HEK293T (cell line): ENCODE data around the gene MRGPRF.

Experiments
- CTCF ChIA-PET: fragments of 350-600 bp; formaldehyde crosslinking; extraction: SDS; loops from one replicate; lab custom pipeline; 2021; ENCODE audit warnings: antibody characterized with exemption, inconsistent platforms; lab: Yijun Ruan, JAX
- POLR2A ChIA-PET: fragments of 350-600 bp; formaldehyde crosslinking; extraction: SDS; loops from one replicate; lab custom pipeline; 2020; ENCODE audit warnings: antibody characterized with exemption, inconsistent platforms; lab: Yijun Ruan, JAX
- DNase-seq: peaks from one replicate; pipeline ENCODE4 v3.0.0; 2012; ENCODE audit warnings: mixed read lengths; ENCODE audit errors: extremely low spot score
- ARNT ChIP-seq: fragments of 450-650 bp; IDR thresholded peaks from 2 replicates; pipeline ENCODE4 v1.6.1; 2017; ENCODE audit warnings: mild to moderate bottlenecking
- BHLHE40 ChIP-seq: fragments of 450-650 bp; IDR thresholded peaks from 2 replicates; pipeline ENCODE4 v1.6.1; 2016; ENCODE audit warnings: mild to moderate bottlenecking, moderate library complexity, borderline replicate concordance
- CTBP1 ChIP-seq: fragments of 450-650 bp; IDR thresholded peaks from 2 replicates; pipeline ENCODE4 v1.6.1; 2016; ENCODE audit warnings: borderline replicate concordance
- ELF4 ChIP-seq: fragments of 450-650 bp; IDR thresholded peaks from 2 replicates; pipeline ENCODE4 v1.6.1; 2017; ENCODE audit warnings: antibody characterized with exemption
- FOXA1 ChIP-seq: fragments of 450-650 bp; IDR thresholded peaks from 2 replicates; pipeline ENCODE4 v1.6.1; 2016; ENCODE audit warnings: mild to moderate bottlenecking
- FOXK2 ChIP-seq: fragments of 450-650 bp; IDR thresholded peaks from 2 replicates; pipeline ENCODE4 v1.6.1; 2016; ENCODE audit warnings: mild to moderate bottlenecking
- FOXM1 ChIP-seq: fragments of 450-650 bp; IDR thresholded peaks from 2 replicates; pipeline ENCODE4 v1.6.1; 2017; ENCODE audit warnings: mild to moderate bottlenecking, borderline replicate concordance
- HDGF ChIP-seq: fragments of 450-650 bp; IDR thresholded peaks from 2 replicates; pipeline ENCODE4 v1.6.1; 2017; ENCODE audit warnings: antibody characterized with exemption, borderline replicate concordance
- L3MBTL2 ChIP-seq: fragments of 450-650 bp; conservative IDR thresholded peaks from 2 replicates; pipeline ENCODE4 v1.6.1; 2016; ENCODE audit warnings: mild to moderate bottlenecking
- LEF1 ChIP-seq: fragments of 450-650 bp; IDR thresholded peaks from 2 replicates; pipeline ENCODE4 v1.6.1; 2017; ENCODE audit warnings: mild to moderate bottlenecking, borderline replicate concordance
- NFRKB ChIP-seq: fragments of 450-650 bp; IDR thresholded peaks from 2 replicates; pipeline ENCODE4 v1.6.1; 2016; ENCODE audit warnings: mild to moderate bottlenecking, moderate library complexity
- PKNOX1 ChIP-seq: fragments of 450-650 bp; IDR thresholded peaks from 2 replicates; pipeline ENCODE4 v1.6.1; 2016
- SP1 ChIP-seq: fragments of 450-650 bp; IDR thresholded peaks from 2 replicates; pipeline ENCODE4 v1.6.1; 2017
- SUZ12 ChIP-seq: fragments of 450-650 bp; IDR thresholded peaks from 2 replicates; pipeline ENCODE4 v1.6.1; 2016; ENCODE audit warnings: mild to moderate bottlenecking
- TARDBP ChIP-seq: fragments of 450-650 bp; IDR thresholded peaks from 2 replicates; pipeline ENCODE4 v1.6.1; 2016
- ZNF384 ChIP-seq: fragments of 450-650 bp; IDR thresholded peaks from 2 replicates; pipeline ENCODE4 v1.6.1; 2016

MRGPRF gene

DNA sequence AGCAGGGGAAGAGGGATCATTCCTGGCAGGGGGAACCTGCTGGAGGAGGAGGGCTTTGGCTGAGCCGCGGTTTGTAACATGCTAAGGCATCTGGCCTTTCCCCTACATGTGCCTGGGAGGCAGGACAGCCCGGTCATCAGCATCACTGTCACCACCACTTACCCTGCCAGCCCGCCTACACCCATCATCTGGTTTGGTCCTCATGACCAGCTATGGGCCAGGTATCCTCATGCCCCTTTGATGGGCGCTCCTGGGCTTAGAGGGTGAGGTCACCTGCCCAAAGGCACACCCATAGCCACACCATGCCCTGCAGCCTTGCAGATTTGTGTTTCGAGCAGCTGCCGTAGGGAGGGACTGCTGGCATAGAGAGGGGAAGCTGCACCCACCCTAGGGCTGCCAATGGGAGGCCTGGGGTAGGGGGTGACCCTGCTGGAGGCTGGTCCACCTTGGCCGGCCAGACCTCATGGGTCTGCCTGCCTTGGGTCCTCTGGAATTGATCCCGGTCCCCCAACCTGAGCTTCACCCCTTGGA lies 2.6 kb downstream of the MRGPRF start:
- no peak for DNase-seq
- no peak for TF ChIP-seq FOXM1
- TF ChIP-seq HDGF = no peak
- TF ChIP-seq NFRKB = no peak
- no peak for TF ChIP-seq SUZ12
- TF ChIP-seq LEF1 = no peak
- TF ChIP-seq FOXA1 = no peak
- TF ChIP-seq FOXK2 = no peak
- no peak for TF ChIP-seq ARNT
- no peak for TF ChIP-seq ZNF384
- TF ChIP-seq ELF4 = no peak
- TF ChIP-seq SP1 = no peak
- no peak for TF ChIP-seq CTBP1
- TF ChIP-seq PKNOX1 = no peak
- CTCF ChIA-PET = no interaction called here
- POLR2A ChIA-PET = no interaction called here

DNA sequence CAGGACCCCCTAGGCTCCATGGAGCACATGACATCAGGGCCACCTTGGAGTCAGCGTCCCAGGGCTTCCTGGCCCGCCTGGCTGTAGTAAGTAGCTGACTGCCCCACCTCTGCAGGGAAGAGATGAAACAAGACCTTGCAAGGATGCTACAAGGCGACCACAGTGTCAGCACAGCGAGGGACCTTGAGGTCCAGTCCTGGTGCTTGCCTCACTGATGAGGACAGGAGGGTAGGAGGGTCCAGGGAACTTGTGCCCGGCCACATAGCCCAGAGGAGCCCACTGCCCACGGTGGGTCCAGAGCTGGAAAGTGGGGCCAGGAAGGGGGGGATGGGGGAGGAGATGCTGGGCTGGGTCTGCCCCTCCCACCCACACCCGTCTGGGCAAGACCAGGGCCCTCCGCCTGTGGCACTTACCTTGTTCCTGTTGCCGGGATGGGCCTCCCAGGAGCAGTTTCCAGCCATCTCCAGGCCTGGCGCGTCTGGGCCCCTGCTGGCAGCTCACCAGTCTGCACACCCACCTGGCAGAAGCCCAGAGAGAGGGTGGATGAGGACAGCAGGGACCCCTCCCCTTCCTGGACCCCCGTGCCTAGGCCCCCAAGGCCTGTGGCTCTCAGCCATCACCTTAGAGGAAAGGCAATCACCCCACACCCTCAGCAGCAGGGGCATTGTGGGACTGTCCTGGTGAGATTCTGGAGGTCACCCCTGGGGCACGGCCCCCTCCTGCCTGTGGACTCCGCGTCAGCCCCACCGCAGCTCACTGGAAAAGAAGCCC lies 3.4 kb downstream of the MRGPRF start:
- TF ChIP-seq ARNT (no peak), ELF4 (no peak), L3MBTL2 (no peak), HDGF (no peak)
- DNase-seq = no peak
- ChIA-PET POLR2A (no interaction called here), CTCF (no interaction called here)

DNA sequence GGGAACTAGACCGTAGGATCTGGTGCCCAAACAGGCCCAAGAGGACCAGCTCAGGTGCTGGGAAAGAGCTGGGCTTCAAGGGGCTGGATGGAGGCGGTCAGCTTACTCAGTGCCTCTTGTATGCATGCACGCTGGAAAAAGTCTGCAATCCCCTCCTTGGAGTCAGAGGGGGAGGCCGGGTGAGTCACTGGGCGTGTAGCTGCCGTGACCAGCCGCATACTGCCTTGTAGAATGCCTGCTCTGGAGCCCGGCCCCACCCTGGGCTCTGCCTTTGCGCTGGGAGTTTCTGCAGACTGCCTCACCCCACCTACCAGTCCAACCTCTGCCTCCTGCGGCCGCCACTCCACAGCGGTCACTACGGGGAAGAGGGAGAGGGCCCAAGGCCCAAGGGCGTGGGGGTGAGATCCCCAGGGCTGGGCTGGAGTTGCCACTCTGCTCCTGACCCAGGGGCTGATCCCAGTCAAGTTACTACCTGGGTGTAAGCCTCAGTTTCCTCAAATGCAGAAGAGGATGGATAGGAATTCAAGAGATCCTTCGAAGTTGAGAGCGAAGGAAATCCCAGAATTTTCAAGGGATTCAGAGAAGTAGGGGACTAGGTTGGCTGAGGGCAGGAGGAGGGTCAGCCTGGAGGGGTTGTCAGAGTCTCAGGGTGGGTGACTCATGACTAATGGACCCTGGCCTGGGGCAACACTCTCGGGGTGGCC lies 4.2 kb downstream of the MRGPRF start:
- peak; percentile 37 for DNase-seq
- ChIA-PET CTCF (no interaction called here), POLR2A (no interaction called here)
- TF ChIP-seq SUZ12 = no peak
- TF ChIP-seq NFRKB = no peak
- no peak for TF ChIP-seq FOXA1
- TF ChIP-seq BHLHE40 = no peak
- TF ChIP-seq ELF4 = no peak
- TF ChIP-seq TARDBP = no peak
- TF ChIP-seq PKNOX1 = no peak
- no peak for TF ChIP-seq ARNT
- no peak for TF ChIP-seq FOXK2
- no peak for TF ChIP-seq HDGF
- no peak for TF ChIP-seq L3MBTL2
- no peak for TF ChIP-seq CTBP1
- TF ChIP-seq FOXM1 = no peak
- no peak for TF ChIP-seq SP1
- TF ChIP-seq LEF1 = no peak
- TF ChIP-seq ZNF384 = no peak

DNA sequence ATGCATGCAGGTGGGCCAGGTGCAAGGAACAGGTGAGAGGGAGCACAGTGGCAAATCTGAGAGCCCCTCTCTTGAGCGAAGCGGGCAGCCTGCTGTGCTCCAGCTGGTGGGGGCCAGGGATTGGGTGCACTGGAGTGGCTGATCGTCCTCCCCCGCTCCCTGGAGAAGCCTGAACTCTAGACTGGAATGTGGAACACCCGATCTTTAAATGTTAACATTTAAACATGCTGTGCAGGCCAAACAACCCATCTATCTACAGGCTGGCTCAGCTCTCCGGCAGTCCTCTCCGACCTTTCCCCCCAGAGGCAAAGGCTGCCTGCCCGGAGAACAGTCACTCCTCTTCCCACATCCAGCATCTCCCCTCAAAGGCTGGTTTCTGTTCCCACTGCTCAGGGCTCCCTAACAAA lies 5.1 kb downstream of the MRGPRF start:
- TF ChIP-seq FOXA1 (no peak), SUZ12 (no peak), L3MBTL2 (no peak), CTBP1 (no peak), ELF4 (no peak), FOXK2 (no peak), TARDBP (no peak), ZNF384 (no peak)
- DNase-seq = no peak
- ChIA-PET CTCF (no interaction called here), POLR2A (no interaction called here)

GRCh38 chr11:69006816-69007215 lies 6.2 kb downstream of the MRGPRF start:
- CTCF ChIA-PET = interaction anchor here (0.6 kb wide), 1 partner anchor 9 kb away, joined by 5 read pairs; no protein-coding TSS in a partner anchor
- TF ChIP-seq L3MBTL2 = no peak
- no peak for TF ChIP-seq PKNOX1
- TF ChIP-seq SUZ12 = no peak
- TF ChIP-seq FOXK2 = no peak
- TF ChIP-seq NFRKB = no peak
- DNase-seq = no peak
- POLR2A ChIA-PET = no interaction called here

GRCh38 chr11:69005631-69006368 lies 7.2 kb downstream of the MRGPRF start:
- ChIA-PET POLR2A (no interaction called here), CTCF (no interaction called here)
- DNase-seq = no peak

More at GRCh38 chr11:69005631-69006368, 7.2 kb downstream of the MRGPRF start:
- no peak for TF ChIP-seq HDGF
- TF ChIP-seq NFRKB = no peak
- no peak for TF ChIP-seq CTBP1
- TF ChIP-seq LEF1 = no peak
- TF ChIP-seq BHLHE40 = no peak
- no peak for TF ChIP-seq ARNT
- TF ChIP-seq ELF4 = no peak
- TF ChIP-seq FOXM1 = no peak
